GM21619 (cell line): ENCODE results near the gene USP4.
A peak's percentile ranks its signal among the peaks of the same experiment; 100 is the strongest.
"Not testable (repeated sequence)": the region's sequence is repeated elsewhere in the genome, so short reads cannot be mapped to it uniquely, and the experiment has no call there.

Source experiments
- ATAC-seq: cut with Tn5 transposase; IDR thresholded peaks from one replicate; pipeline ENCODE4 v1.9.1; 2021; ENCODE audit not compliant: unreplicated experiment

Gene USP4

GRCh38 chr3:49255718-49256511, 83.9 kb downstream of the USP4 start:
- ATAC-seq = no peak

GRCh38 chr3:49255112-49255511, 84.7 kb downstream of the USP4 start:
- no peak for ATAC-seq

GRCh38 chr3:49253512-49253911, 86.3 kb downstream of the USP4 start:
- ATAC-seq = no peak

GRCh38 chr3:49248840-49249227, 91.0 kb downstream of the USP4 start:
- no peak for ATAC-seq

- no peak for ATAC-seq
Observed at GRCh38 chr3:49244581-49245205, 95.2 kb downstream of the USP4 start.

- not testable (repeated sequence) for ATAC-seq
Observed at GRCh38 chr3:49240091-49240490, 99.8 kb downstream of the USP4 start.

GRCh38 chr3:49238274-49239127, 101.4 kb downstream of the USP4 start:
- peak; percentile 56 for ATAC-seq

GRCh38 chr3:49237344-49237743, 102.5 kb downstream of the USP4 start:
- ATAC-seq = no peak

GRCh38 chr3:49236226-49236625, 103.6 kb downstream of the USP4 start:
- ATAC-seq = no peak

- not testable (repeated sequence) for ATAC-seq
Observed at GRCh38 chr3:49228817-49229216, 111.0 kb downstream of the USP4 start.
